Stimulated activated CD8-positive, alpha-beta memory T cell treated with anti-CD3 and anti-CD28 coated beads, Interleukin-4, amount 100 ng/mL, for 1 hour (primary cell): ENCODE results near the gene SP110.
"Not testable (repeated sequence)": the region's sequence is repeated elsewhere in the genome, so short reads cannot be mapped to it uniquely, and the experiment has no call there.

Experiments used
- DNase-seq, 2 donors: peaks; one replicate each; pipeline ENCODE4 v3.0.0-alpha.2; 2020; ENCODE audit warnings: low read depth in 2 of 2, low spot score in 1 of 2

Gene SP110

DNA sequence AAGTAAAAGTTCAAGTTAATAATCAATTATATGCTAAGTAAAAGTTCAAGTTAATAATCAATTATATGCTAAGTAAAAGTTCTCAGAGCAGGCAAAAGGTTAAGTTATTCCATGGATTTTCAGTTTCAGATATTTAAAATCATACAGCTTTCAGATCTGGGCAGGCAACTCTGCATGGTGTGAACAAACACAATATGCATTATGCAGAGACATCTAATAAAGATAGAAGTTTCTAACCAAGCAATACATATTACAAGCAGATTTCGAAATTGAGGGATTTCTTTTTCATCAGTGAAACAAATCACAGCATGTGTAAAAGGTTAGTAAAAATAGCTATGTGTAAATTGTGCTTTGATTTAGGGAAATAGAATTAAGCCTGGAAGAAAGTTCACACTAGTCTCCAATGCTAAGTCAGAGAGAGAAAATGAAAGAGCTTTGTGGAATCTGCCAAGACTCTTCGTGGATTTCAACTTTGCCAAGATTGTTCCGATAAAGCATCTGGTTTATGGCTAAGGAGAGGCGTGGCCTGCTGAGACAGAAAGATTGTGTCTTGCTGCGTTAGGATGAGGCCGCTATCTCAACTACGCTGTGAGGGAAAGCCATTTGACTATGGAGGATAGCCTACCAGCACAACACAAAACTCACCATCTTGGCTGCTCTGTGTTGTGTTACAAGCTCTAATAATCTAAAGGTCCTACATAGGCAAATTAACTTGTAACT lies 91.0 kb downstream of the SP110 start:
- no peak for DNase-seq

DNA sequence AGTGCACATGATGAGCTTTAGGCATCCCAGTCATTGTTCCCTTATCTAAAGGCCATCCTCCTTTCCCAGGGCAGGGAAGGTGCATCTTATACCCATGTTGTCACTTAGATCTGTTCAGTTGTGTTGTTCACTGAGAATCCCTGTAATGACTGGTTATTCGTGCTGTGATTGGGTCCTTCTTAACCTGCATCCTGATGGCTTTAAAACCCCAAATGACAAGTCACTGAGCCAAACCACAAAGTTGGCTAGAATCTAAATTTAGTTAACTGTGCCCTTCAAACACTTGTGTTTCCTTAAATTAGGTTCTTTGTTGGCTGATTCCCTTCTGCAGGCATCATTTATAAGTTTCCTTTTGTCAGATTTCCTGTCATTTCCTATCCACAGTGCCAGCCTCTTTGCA lies 92.6 kb downstream of the SP110 start:
- no peak for DNase-seq

DNA sequence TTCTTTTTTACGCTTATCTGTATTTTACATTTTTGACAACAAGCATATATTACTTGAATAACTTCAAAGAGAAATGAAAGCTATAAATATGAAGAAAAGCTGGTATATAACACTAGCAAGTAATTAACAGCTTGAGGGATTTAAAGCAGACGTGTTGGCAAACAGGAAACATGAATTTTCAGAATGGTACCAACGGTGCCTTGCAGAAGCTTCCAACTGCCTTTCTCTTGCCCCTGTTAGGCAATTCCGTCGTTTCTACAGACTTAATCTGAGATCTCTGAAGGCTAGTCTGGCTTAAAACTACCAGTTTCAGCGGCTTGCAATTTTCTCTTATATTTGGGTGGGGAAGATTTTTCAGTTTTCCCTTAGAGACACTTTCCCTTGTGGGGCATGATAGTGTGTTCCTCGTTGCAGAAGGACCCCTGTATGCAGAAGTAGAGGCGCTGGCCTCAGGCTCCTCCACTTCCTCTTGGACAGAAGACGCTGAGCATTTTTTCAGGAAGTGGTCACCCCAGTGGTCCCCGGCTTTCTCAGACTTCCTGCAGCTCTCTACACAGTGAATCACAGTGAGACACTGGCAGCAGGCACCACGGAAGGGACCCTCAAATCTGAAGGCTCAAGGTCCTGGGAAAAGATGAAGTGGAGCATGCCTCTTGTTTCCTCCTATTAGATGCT lies 94.9 kb downstream of the SP110 start:
- DNase-seq: no peak

DNA sequence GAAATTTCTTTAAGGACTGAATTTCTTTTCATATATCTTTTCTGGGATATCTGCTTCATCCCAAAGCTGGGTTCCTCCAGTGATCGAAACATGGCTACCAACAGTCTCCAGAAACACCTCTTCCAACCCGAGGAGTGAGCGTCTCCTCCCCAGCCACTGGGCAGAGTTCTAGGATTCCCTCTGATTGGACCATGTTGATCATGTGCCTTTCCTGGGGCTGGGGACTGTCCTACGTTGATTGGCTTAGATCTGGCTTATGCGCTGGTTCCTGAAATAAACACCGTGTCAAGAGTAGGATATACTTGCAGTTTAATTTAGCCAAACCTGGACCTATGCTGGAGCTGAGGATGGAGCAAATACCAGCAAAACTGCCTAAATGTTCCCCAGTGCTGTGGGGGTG lies 95.5 kb downstream of the SP110 start:
- DNase-seq: no peak

DNA sequence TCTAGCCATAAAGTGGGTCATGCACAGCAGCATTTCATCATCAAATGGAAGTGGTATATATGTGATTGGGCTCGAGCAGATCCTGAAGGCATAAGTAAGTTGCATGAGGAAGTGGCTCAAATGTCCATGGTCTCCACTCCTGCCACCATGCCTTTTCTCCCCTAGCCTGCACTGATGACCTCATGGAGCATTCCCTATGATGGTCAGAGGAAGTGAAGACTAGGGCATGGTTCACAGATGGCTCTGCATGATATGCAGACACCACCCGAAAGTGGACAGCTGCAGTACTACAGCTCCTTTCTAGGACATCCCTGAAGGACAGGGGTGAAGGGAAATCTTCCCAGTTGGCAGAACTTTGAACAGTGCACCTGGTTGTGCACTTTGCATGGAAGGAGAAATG lies 99.4 kb downstream of the SP110 start:
- not testable (repeated sequence) for DNase-seq

DNA sequence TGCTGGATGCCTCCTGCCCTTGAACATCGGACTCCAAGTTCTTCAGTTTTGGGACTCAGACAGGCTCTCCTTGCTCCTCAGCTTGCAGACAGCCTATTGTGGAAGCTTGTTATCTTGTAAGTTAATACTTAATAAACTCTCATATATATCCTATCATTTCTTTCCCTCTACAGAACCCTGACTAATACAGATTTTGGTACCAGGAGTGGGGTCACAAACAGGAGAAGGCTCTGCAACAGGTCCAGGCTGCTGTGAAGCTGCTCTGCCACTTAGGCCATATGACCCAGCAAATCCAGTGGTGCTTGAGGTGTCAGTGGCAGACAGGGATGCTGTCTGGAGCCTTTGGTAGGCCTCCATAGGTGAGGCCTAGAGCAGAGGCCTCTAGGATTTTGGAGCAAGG lies 100.0 kb downstream of the SP110 start:
- not testable (repeated sequence) for DNase-seq
